GM12892 (cell line): Measurements from ENCODE around the gene GRIN1.

Source experiments
- POLR2A ChIP-seq: IDR thresholded peaks from 2 replicates; pipeline ENCODE4 v1.6.1; 2011; ENCODE audit warnings: low read depth, low read length, control low read depth
- TAF1 ChIP-seq: IDR thresholded peaks from 2 replicates; pipeline ENCODE4 v1.6.1; 2011; ENCODE audit warnings: low read depth, mild to moderate bottlenecking, control low read depth, low read length, borderline replicate concordance

DNA sequence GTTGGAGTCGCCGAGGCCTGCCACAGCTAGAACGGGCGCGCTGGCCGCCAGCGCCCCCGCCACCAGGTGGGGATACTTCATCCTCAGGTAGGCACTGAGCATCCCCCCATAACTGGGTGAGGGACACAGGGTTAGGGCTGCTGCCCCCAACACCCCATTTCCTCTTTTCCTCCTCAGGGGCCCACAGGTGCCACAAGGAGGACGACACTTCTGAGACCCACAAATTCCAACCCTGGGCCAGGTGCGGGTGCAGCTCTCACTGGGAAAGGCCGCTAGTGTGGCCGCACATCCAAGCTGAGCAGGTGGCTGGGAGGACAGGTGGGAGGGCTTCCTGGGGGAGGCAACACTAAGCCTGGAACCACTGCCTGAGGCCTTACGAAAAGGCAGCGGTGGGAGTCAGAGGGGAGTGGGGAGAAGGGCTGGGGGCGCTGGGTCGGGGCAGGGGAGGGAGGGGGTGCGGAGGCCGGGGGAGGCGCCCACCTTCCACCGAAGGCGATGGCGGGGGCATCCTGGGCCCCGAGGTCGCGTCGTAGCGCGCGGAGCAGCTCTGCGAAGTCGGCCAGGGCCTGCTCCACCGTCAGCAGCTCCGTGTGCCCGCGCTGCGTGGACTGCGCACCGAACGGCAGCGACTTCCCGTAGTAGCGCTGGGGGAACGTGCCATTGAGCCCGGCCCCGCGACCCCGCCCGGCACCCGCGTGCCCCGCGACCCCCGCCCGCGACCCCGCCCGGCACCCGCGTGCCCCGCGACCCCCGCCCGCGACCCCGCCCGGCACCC, 25.4 kb upstream of the GRIN1 start:
- no peak for TF ChIP-seq POLR2A
- TF ChIP-seq TAF1: no peak
